Muscle layer of colon (tissue), 2 donors: Measurements from ENCODE around the gene METTL23.
"Not testable (repeated sequence)": the region's sequence is repeated elsewhere in the genome, so short reads cannot be mapped to it uniquely, and the experiment has no call there.

Source experiments
- H3K27ac ChIP-seq: one replicate; pipeline ENCODE4 v1.7.0; 2013; ENCODE audit warnings: low read depth, mild to moderate bottlenecking, low read length, moderate library complexity
- H3K27me3 ChIP-seq, 2 donors: one replicate each; pipeline ENCODE4 v1.7.0; 2013; ENCODE audit warnings: low read length in 2 of 2, mild to moderate bottlenecking in 2 of 2; ENCODE audit not compliant: insufficient read depth in 2 of 2, control insufficient read depth in 1 of 2
- H3K36me3 ChIP-seq: one replicate; pipeline ENCODE4 v1.7.0; 2013; ENCODE audit warnings: mild to moderate bottlenecking, low read length; ENCODE audit not compliant: insufficient read depth
- H3K4me1 ChIP-seq: one replicate; pipeline ENCODE4 v1.7.0; 2013; ENCODE audit warnings: mild to moderate bottlenecking, low read length; ENCODE audit not compliant: insufficient read depth
- H3K4me3 ChIP-seq, 2 donors: one replicate each; pipeline ENCODE4 v1.7.0; 2013; ENCODE audit warnings: low read length in 2 of 2, low read depth in 1 of 2, mild to moderate bottlenecking in 1 of 2, moderate library complexity in 1 of 2
- H3K9ac ChIP-seq: one replicate; pipeline ENCODE4 v1.7.0; 2013; ENCODE audit warnings: low read length
- H3K9me3 ChIP-seq: one replicate; pipeline ENCODE4 v1.7.0; 2013; ENCODE audit warnings: mild to moderate bottlenecking, low read length
- donor health status: abdominal sarcoma.
- donor health status: Adenocarcinoma of cecum.

Gene METTL23

DNA sequence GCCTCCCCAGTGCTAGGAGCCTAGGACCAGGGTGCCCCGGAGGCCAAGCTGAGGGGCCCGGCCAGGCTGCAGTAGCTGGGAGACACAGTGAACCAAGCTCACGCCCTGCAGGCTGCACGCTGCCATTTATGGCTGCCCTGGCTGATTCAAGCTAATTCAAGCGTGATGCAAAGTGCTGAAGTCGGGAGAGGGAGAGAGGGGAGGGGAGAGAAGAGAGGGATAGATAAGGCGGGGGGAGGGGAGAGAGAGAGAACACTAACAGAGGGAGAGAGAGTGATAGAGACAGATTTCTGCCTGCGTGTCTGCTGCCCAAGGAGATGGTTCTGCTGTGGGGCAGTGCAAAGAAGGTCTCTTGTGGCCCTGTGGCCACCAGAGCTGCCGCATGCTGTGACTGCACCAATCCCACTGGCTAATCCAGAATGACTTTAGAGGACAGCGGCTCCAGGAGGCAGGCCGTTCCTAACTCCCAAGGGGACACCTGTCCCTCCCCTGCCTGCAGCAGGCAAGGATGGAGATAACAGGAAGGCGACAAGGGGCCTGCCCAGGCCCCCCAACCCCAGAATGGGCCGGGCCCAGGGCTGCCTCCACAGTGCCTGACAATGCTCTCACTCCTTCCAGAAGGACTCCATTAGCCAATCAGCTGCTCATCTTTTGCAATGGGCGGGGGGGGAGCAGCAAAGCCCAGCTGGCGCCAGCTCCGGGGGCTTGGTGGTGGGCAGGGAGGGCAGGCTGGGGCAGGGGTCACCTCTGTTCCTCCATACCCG, 28.8 kb upstream of the METTL23 start:
- no peaks in the 10 kb centered on the region for H3K9me3 ChIP-seq
- no peak overlapping the region for H3K9ac ChIP-seq
- peaks cover 75% of the 10 kb centered on the region for H3K4me1 ChIP-seq
- H3K27me3 ChIP-seq: no peaks in the 10 kb centered on the region
- peak overlapping the region in 1 of 2 donors; percentile 27 for H3K4me3 ChIP-seq
- peak overlapping the region; percentile 89 for H3K27ac ChIP-seq
- no peaks in the 10 kb centered on the region for H3K36me3 ChIP-seq

DNA sequence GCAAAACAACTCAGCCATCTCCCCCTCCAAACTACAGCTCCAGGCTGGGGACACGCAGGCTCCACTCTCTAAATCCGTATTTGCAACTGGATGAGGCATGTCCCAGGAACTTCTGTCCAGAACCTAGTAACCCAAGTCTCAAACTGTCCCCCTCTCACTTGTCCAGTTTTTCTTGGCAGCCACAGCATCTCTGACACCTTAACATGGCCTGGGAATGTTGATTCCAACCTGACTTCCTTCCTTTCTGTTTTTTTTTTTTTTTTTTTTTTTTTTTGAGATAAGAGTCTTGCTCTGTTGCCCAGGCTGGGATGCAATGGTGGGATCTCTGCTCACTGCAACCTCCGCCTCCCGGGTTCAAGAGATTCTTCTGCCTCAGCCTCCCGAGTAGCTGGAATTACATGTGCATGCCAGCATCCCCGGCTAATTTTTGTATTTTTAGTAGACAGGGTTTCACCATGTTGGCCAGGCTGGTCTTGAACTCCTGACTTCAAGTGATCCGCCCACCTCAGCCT, 28.1 kb upstream of the METTL23 start:
- H3K27ac ChIP-seq: peak overlapping the region; percentile 92
- peaks cover 79% of the 10 kb centered on the region for H3K4me1 ChIP-seq
- H3K4me3 ChIP-seq: not testable (repeated sequence)

DNA sequence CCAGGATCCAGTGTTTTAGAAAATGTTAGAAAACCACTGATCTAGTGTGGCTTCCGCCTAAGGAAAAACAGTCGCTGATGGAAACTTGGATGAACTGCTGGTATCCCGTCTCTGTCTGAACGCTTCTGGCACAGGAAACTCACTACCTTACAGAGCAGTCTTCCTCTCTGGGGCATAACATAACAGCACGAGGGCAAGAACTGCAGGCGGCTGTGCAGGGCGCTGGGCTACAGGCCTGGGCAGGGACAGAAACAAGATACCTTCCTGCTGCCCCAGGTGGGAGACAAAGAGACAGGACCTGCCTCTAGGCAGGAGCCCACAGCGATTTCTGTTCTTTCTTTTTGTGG, 26.4 kb upstream of the METTL23 start:
- H3K9ac ChIP-seq: peak overlapping the region; percentile 73
- H3K4me1 ChIP-seq: peaks cover 82% of the 10 kb centered on the region
- no peaks in the 10 kb centered on the region for H3K9me3 ChIP-seq
- H3K27me3 ChIP-seq: no peaks in the 10 kb centered on the region
- H3K27ac ChIP-seq: peak overlapping the region; percentile 92
- H3K36me3 ChIP-seq: no peaks in the 10 kb centered on the region
- H3K4me3 ChIP-seq: peak overlapping the region; percentile 12 to 49

More for the DNA sequence above, 28.1 kb upstream of the METTL23 start:
- not testable (repeated sequence) for H3K36me3 ChIP-seq, H3K9me3 ChIP-seq, H3K27me3 ChIP-seq, H3K9ac ChIP-seq

DNA sequence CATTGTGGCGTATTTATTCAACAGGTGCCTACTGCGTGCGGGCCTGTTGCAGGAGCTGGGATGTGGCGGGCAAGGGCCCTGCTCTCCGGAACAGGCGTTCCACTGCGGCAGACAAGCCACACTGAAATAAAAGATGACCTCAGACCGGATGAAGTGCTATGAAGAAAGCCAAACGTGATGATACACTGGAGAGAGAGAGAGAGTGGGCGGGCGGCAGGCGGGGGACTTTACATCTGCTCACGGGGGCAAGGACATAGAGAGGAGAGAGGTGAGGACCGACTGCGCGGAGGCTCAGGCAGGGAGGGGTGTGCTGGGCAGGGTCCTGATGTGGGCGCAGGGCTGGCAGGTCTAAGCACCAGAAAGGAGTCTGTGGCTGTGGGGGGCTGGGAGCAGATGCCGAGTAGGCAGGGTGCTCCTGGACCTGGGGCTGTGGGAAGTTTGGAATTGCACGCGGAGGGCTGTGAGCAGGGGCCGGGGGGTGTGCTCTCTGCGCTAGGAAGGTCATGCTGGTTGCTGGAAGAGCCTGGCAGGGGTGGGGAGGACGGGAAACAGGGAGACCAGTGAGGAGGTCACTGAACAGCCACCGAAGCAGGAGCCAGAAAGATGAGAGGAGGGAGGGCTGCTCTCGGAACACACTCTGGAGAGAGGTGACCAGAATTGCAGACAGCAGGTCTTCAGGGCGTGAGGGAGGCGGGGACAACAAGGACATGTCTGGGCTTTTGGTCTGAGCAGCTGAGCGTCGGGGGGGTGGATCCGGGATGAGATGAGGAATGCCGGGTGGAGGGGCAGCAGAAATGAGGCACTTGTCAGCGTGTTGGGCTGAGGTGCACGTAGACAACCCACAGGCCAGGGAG, 25.8 kb upstream of the METTL23 start:
- H3K9ac ChIP-seq: peak overlapping the region; percentile 73
- no peaks in the 10 kb centered on the region for H3K27me3 ChIP-seq
- peaks cover 81% of the 10 kb centered on the region for H3K4me1 ChIP-seq
- no peaks in the 10 kb centered on the region for H3K36me3 ChIP-seq
- H3K27ac ChIP-seq: peak overlapping the region; percentile 92
- H3K9me3 ChIP-seq: no peaks in the 10 kb centered on the region
- H3K4me3 ChIP-seq: peak overlapping the region; percentile 15 to 49

DNA sequence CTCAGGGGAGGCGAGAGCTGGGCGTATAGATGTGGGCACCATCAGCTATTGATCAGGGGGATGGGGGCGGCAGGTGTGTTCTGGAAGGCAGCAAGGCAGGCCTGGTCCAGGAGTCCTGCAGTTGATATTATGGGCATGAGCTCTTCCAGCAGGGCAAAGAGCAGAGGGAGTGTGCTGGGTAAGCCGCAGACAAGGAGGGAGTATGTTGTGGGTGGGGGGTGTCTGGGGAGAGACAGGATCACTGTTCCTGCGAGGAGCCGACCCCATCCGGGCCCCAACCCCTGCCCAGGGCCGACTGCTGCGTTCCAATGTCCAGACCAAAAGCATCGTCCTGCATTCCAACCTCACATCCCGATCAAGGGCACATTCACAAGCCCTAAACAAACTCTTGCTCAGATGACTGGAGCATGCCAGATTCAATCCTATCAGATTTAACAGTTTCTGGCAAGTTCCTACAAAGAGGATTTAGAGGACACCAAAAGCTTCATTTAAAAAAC, 25.1 kb upstream of the METTL23 start:
- Histone ChIP-seq H3K4me3 (peak overlapping the region; percentile 15 to 49), H3K9me3 (no peaks in the 10 kb centered on the region), H3K27ac (peak overlapping the region; percentile 92), H3K4me1 (peaks cover 80% of the 10 kb centered on the region), H3K27me3 (no peaks in the 10 kb centered on the region), H3K9ac (peak overlapping the region; percentile 73), H3K36me3 (no peaks in the 10 kb centered on the region)

DNA sequence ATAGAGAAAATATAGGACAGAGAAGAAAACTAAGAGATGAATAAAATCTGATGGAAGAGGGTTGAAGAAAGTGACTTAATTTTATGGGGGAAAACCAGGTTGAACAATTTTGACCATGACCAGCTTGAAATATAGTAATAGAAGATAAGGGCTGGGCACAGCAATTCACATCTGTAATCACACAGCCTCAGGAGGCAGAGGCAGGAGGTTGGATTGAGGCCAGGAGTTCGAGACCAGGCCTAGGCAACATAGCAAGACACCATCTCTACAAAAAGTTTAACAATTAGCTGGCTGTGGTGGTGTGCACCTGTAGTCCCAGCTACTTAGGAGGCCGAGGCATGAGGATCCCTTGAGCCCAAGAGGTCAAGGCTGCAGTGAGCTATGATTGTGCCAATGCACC, 24.6 kb upstream of the METTL23 start:
- no peaks in the 10 kb centered on the region for H3K9me3 ChIP-seq
- H3K27ac ChIP-seq: peak overlapping the region; percentile 92
- H3K9ac ChIP-seq: peak overlapping the region; percentile 73
- H3K4me3 ChIP-seq: no peak overlapping the region
- no peaks in the 10 kb centered on the region for H3K27me3 ChIP-seq
- no peaks in the 10 kb centered on the region for H3K36me3 ChIP-seq
- peaks cover 80% of the 10 kb centered on the region for H3K4me1 ChIP-seq

DNA sequence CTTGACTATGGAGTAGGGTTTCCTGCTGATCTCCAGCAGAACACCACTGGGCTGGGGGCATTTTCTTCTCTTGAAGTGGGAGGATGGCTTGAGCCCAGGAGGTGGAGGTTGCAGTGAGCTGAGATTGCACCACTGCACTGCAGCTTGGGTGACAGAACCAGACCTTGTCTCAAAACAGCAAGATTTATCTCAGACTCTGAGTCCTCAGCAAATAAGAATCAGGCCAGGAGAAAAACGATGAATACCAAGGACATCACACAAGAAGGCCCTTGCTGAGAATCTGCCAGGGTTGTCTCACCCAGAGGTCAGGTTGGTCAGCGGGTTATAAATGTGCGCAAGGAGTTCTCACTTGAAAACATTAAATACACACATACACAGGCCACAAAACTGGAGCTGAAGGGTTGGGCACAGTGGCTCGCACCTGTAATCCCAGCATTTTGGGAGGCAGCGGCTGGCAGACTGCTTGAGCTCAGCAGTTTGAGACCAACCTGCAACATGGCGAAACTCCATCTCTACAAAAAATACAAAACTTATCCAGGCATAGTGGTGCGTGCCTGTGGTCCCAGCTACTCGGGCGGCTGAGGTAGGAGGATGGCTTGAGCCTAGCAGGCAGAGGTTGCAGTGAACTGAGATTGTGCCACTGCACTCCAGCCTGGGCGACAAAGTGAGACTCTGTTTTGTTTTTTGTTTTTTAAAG, 23.6 kb upstream of the METTL23 start:
- Histone ChIP-seq H3K27ac (no peak overlapping the region), H3K4me1 (peaks cover 80% of the 10 kb centered on the region), H3K36me3 (no peaks in the 10 kb centered on the region), H3K9ac (no peak overlapping the region), H3K27me3 (no peaks in the 10 kb centered on the region), H3K4me3 (no peak overlapping the region), H3K9me3 (no peaks in the 10 kb centered on the region)

DNA sequence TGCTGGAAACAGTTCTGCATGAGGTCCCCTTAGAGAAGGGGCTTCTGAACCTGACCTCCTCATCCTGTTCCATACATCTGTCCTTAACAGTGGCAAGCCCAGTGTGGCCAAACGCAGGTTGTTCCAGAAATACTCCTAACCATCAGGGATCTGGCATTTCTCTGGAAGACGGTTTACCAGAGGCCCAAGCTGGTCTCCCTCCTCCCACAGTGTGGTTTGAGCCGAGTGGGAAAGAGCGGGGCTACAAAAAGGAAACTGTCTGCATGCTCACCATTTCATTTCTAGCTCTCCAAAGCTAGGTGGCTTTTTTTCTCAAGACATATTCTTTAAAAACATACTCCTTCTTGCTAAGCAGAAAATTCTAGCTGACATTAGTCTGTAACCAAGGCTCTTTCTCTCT, 21.8 kb upstream of the METTL23 start:
- peak overlapping the region; percentile 74 for H3K27ac ChIP-seq

DNA sequence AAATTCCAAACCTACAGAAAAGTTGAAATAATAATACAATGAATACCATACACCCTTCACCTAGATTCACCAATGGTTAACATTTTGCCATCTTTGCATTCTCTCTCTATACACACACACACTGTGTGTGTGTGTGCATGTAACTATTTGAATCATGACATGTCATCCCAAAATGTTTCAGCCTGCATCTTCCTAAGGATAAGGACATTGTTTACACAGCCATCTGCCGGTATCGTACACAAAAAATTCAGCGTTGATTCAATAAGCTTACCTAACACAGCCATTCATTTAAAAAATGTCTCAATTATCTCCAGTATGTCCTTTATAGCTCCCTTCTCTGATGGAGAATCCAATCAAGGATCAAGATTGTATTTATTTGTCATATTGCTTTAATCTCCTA, 19.8 kb upstream of the METTL23 start:
- Histone ChIP-seq H3K4me1 (peaks cover 61% of the 10 kb centered on the region), H3K27ac (peak overlapping the region; percentile 0), H3K36me3 (no peaks in the 10 kb centered on the region), H3K4me3 (no peak overlapping the region), H3K9me3 (no peaks in the 10 kb centered on the region), H3K9ac (no peak overlapping the region), H3K27me3 (no peaks in the 10 kb centered on the region)

More for the DNA sequence above, 21.8 kb upstream of the METTL23 start:
- peaks cover 73% of the 10 kb centered on the region for H3K4me1 ChIP-seq
- no peak overlapping the region for H3K9ac ChIP-seq
- H3K36me3 ChIP-seq: no peaks in the 10 kb centered on the region
- no peak overlapping the region for H3K4me3 ChIP-seq
- no peaks in the 10 kb centered on the region for H3K9me3 ChIP-seq
- no peaks in the 10 kb centered on the region for H3K27me3 ChIP-seq

DNA sequence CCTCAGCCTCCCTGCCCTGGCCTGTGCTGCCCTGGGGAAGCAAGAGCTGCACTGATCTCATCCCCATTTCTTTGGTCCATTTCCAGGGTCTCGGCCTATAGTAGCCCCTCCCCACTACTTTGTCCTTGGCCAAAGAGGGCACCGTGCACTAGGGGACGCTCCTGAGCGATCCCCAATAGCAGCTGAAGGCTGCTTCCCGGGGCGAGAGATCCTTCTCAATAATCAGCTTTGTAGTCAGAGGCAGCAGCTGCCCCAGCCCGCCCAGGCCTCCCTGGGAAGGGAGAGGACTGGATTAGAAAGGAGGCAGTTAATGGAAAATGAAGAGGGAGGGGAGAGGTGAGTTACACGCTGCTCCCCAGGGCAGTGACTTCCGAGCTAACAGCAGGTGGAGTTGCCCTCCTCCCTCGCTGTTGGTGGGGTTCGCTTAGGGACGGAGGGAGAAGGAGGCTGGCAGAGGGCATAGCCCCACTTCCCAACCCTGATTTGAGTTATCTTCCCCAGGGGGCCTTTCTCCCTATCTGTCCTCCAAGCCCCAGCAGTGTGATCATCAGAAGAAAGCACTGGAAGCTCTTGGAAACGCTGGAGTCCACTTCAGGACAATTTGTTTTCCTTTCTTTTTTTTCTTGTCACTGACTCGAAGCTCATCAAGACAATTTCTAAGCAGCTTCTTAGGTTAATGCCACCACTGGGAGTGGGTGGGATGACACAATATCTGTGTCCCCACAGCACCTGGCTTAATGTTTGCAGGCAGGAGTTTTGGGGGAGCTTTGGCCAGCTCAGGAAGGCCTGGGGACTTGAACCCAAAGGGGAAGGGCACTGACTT, 18.4 kb upstream of the METTL23 start:
- H3K27ac ChIP-seq: peak overlapping the region; percentile 96
- no peaks in the 10 kb centered on the region for H3K27me3 ChIP-seq
- H3K36me3 ChIP-seq: peaks cover 6% of the 10 kb centered on the region
- H3K4me1 ChIP-seq: peaks cover 54% of the 10 kb centered on the region
- no peaks in the 10 kb centered on the region for H3K9me3 ChIP-seq
- peak overlapping the region; percentile 78 for H3K9ac ChIP-seq
- H3K4me3 ChIP-seq: peak overlapping the region in 1 of 2 donors; percentile 57
